ENCODE data around the gene CA7.

The CA7 gene

GRCh38 chr16:66885491-66885890 is 41.3 kb downstream of the CA7 start:
- TF ChIP-seq SPI1 (IDR thresholded peaks at IDR 0.05; ENCODE audit: borderline replicate concordance, low read depth) (no peak), GABPA (IDR thresholded peaks at IDR 0.05; ENCODE audit: low read depth) (no peak), POLR2AphosphoS5 (IDR thresholded peaks at IDR 0.05; ENCODE audit: low read depth) (no peak)
- TF ChIP-seq, protein P1, sequence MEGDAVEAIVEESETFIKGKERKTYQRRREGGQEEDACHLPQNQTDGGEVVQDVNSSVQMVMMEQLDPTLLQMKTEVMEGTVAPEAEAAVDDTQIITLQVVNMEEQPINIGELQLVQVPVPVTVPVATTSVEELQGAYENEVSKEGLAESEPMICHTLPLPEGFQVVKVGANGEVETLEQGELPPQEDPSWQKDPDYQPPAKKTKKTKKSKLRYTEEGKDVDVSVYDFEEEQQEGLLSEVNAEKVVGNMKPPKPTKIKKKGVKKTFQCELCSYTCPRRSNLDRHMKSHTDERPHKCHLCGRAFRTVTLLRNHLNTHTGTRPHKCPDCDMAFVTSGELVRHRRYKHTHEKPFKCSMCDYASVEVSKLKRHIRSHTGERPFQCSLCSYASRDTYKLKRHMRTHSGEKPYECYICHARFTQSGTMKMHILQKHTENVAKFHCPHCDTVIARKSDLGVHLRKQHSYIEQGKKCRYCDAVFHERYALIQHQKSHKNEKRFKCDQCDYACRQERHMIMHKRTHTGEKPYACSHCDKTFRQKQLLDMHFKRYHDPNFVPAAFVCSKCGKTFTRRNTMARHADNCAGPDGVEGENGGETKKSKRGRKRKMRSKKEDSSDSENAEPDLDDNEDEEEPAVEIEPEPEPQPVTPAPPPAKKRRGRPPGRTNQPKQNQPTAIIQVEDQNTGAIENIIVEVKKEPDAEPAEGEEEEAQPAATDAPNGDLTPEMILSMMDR (IDR thresholded peaks at IDR 0.05; ENCODE audit: insufficient read depth, low read length) = no peak
- TF ChIP-seq, protein P2, sequence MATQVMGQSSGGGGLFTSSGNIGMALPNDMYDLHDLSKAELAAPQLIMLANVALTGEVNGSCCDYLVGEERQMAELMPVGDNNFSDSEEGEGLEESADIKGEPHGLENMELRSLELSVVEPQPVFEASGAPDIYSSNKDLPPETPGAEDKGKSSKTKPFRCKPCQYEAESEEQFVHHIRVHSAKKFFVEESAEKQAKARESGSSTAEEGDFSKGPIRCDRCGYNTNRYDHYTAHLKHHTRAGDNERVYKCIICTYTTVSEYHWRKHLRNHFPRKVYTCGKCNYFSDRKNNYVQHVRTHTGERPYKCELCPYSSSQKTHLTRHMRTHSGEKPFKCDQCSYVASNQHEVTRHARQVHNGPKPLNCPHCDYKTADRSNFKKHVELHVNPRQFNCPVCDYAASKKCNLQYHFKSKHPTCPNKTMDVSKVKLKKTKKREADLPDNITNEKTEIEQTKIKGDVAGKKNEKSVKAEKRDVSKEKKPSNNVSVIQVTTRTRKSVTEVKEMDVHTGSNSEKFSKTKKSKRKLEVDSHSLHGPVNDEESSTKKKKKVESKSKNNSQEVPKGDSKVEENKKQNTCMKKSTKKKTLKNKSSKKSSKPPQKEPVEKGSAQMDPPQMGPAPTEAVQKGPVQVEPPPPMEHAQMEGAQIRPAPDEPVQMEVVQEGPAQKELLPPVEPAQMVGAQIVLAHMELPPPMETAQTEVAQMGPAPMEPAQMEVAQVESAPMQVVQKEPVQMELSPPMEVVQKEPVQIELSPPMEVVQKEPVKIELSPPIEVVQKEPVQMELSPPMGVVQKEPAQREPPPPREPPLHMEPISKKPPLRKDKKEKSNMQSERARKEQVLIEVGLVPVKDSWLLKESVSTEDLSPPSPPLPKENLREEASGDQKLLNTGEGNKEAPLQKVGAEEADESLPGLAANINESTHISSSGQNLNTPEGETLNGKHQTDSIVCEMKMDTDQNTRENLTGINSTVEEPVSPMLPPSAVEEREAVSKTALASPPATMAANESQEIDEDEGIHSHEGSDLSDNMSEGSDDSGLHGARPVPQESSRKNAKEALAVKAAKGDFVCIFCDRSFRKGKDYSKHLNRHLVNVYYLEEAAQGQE (IDR thresholded peaks at IDR 0.05; ENCODE audit: insufficient replicate concordance, low read depth) = no peak

DNA sequence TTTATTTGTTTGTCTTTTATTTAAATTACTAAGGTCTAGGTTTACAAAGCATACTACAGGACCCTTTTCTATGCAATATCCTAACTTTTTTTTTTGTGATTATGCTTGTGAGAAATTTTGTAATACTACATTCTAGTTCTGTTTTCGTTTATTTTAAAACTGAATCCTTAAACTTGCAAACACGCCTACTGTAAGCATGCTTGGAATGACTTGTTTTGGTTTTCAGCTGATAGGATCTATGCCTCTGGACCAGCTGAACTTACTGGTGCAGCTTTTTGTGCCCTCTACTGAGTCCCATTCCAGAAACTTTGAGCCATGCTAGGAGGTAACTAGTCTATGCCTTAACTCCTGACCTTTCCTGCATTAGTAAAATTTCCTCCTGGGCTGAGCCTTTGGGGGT is 42.1 kb downstream of the CA7 start:
- Histone ChIP-seq H3K4me3 (replicated peaks; ENCODE audit: insufficient read depth, low read length) (no peak overlapping the region), H3K27me3 (ENCODE audit: insufficient read depth, poor library complexity, severe bottlenecking) (no peaks in the 10 kb centered on the region), H3K27ac (replicated peaks) (no peak overlapping the region)
- no peak for DNase-seq (ENCODE audit: low read depth in 1 of 2, low spot score in 1 of 2)
- TF ChIP-seq GABPA (IDR thresholded peaks at IDR 0.05; ENCODE audit: low read depth) (no peak), POLR2AphosphoS5 (IDR thresholded peaks at IDR 0.05; ENCODE audit: low read depth) (no peak), SPI1 (IDR thresholded peaks at IDR 0.05; ENCODE audit: borderline replicate concordance, low read depth) (no peak)
- TF ChIP-seq, protein P2 (IDR thresholded peaks at IDR 0.05; ENCODE audit: insufficient replicate concordance, low read depth) = no peak
- TF ChIP-seq, protein P1 (IDR thresholded peaks at IDR 0.05; ENCODE audit: insufficient read depth, low read length) = no peak

More at GRCh38 chr16:66885491-66885890, 41.3 kb downstream of the CA7 start:
- no peaks in the 10 kb centered on the region for H3K27me3 ChIP-seq (ENCODE audit: insufficient read depth, poor library complexity, severe bottlenecking)
- DNase-seq (ENCODE audit: low read depth in 1 of 2, low spot score in 1 of 2) = no peak
- H3K4me3 ChIP-seq (replicated peaks; ENCODE audit: insufficient read depth, low read length) = no peak overlapping the region
- H3K27ac ChIP-seq (replicated peaks) = no peak overlapping the region

DNA sequence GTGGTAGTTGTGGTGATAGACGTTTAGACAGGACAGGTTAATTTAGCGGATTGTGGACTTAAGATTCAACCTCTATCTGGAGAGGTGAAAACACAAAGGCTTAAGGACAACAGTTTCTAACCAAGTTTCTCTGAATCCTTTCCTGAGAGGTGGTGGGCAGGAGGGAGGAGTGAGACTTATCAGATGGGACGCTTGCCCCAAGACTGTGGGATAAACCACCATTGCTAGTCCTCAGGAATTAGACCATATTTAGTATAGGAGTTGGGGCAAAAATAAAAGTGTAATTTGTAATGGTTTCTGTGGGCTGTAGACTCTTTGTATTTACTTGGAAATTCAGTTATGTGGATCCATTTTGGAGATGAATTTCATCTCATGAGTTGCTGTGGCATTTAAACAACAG is 42.7 kb downstream of the CA7 start:
- TF ChIP-seq SPI1 (IDR thresholded peaks at IDR 0.05; ENCODE audit: borderline replicate concordance, low read depth) (no peak), GABPA (IDR thresholded peaks at IDR 0.05; ENCODE audit: low read depth) (no peak), POLR2AphosphoS5 (IDR thresholded peaks at IDR 0.05; ENCODE audit: low read depth) (no peak)
- TF ChIP-seq, protein P2 (IDR thresholded peaks at IDR 0.05; ENCODE audit: insufficient replicate concordance, low read depth) = no peak
- TF ChIP-seq, protein P1 (IDR thresholded peaks at IDR 0.05; ENCODE audit: insufficient read depth, low read length) = no peak
- Histone ChIP-seq H3K27me3 (ENCODE audit: insufficient read depth, poor library complexity, severe bottlenecking) (no peaks in the 10 kb centered on the region), H3K4me3 (replicated peaks; ENCODE audit: insufficient read depth, low read length) (no peak overlapping the region), H3K27ac (replicated peaks) (no peak overlapping the region)
- no peak for DNase-seq (ENCODE audit: low read depth in 1 of 2, low spot score in 1 of 2)
